Stomach (tissue), 4 donors: ENCODE data around the gene CTNND1.

ENCODE experiments used
- EP300 ChIP-seq: sonication (generic); formaldehyde crosslinking; IDR thresholded peaks from one replicate; pipeline ENCODE4 v1.6.1; 2017; ENCODE audit warnings: antibody characterized with exemption
- POLR2A ChIP-seq, 4 donors: fragments of 450-650 bp; IDR thresholded peaks; one replicate each; pipeline ENCODE4 v1.6.1; 2016; ENCODE audit warnings: antibody characterized with exemption in 4 of 4, control low read depth in 2 of 4, mild to moderate bottlenecking in 1 of 4, moderate library complexity in 1 of 4
- POLR2AphosphoS5 ChIP-seq, 3 donors: sonication (generic); formaldehyde crosslinking; IDR thresholded peaks; one replicate each; pipeline ENCODE4 v1.6.1; 2016; ENCODE audit warnings: antibody characterized with exemption in 3 of 3
- TF ChIP-seq, protein P1 (sequence below), 7 experiments: fragments of 450-650 bp in 4 of 7; fragments of 200-600 bp in 3 of 7; sonication (generic) in 3 of 7; IDR thresholded peaks; one replicate each; pipeline ENCODE4 v1.5.1; 2016 to 2019; ENCODE audit warnings: antibody characterized with exemption in 7 of 7, control low read depth in 2 of 7, mild to moderate bottlenecking in 1 of 7

DNA sequence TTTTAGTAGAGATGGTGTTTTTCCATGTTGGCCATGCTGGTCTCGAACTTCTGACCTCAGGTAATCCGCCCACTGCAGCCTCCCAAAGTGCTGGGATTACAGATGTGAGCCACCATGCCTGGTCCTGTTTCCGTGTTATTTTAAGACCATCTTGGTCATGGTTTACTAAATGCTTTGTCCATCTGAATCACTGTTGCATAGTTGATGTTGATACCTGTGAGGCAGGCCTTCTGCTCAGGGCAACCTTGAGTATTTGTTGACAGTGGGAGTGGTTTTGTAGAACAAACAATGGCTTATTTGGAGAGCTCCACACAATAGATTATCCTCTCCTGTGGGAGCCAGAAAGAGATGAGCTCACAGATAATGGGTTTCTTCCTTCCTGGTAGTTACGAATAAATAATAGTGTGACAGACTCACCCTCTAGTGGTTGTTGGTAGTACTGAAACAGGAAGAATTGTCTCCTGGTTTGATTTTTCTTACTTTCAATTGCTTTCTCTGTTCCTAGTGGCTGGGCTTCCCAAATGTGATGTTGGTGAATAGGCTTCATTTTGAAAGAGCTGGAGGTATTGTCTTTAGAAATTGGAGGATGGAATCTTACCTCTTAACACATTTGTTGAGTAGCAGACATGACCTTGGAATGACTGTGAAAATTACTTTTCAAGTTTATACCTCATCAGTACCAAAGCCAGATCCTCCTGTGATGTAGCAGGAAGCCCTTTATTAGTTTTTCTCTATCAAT is 39.0 kb downstream of the CTNND1 start:
- TF ChIP-seq, protein P1, sequence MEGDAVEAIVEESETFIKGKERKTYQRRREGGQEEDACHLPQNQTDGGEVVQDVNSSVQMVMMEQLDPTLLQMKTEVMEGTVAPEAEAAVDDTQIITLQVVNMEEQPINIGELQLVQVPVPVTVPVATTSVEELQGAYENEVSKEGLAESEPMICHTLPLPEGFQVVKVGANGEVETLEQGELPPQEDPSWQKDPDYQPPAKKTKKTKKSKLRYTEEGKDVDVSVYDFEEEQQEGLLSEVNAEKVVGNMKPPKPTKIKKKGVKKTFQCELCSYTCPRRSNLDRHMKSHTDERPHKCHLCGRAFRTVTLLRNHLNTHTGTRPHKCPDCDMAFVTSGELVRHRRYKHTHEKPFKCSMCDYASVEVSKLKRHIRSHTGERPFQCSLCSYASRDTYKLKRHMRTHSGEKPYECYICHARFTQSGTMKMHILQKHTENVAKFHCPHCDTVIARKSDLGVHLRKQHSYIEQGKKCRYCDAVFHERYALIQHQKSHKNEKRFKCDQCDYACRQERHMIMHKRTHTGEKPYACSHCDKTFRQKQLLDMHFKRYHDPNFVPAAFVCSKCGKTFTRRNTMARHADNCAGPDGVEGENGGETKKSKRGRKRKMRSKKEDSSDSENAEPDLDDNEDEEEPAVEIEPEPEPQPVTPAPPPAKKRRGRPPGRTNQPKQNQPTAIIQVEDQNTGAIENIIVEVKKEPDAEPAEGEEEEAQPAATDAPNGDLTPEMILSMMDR (IDR thresholded peaks at IDR 0.05): peak in 5 of 7 experiments; percentile 85 to 96 (median 89)
- TF ChIP-seq POLR2A (IDR thresholded peaks at IDR 0.05) (no peak), POLR2AphosphoS5 (IDR thresholded peaks at IDR 0.05) (peak in 2 of 3 donors; percentile 43 to 88), EP300 (no peak)
